ENCODE data around the gene RNU7-1.

Gene RNU7-1

GRCh38 chr12:6966351-6966750 lies 22.7 kb downstream of the RNU7-1 start:
- DNase-seq = no peak

- DNase-seq = no peak
These were observed 24.1 kb downstream of the RNU7-1 start for GRCh38 chr12:6967651-6968100.

GRCh38 chr12:6968426-6968825 lies 24.8 kb downstream of the RNU7-1 start:
- no peak for DNase-seq

GRCh38 chr12:6970096-6970527 lies 26.5 kb downstream of the RNU7-1 start:
- DNase-seq = no peak

- DNase-seq = no peak
These were observed 30.6 kb downstream of the RNU7-1 start for GRCh38 chr12:6974180-6974579.

- no peak for DNase-seq
These were observed 31.8 kb downstream of the RNU7-1 start for GRCh38 chr12:6975297-6976032.

- no peak for DNase-seq
These were observed 34.0 kb downstream of the RNU7-1 start for GRCh38 chr12:6977653-6978052.

GRCh38 chr12:6978188-6978587 lies 34.6 kb downstream of the RNU7-1 start:
- no peak for DNase-seq

GRCh38 chr12:6978611-6979011 lies 35.0 kb downstream of the RNU7-1 start:
- DNase-seq = no peak

GRCh38 chr12:6979021-6979420 lies 35.4 kb downstream of the RNU7-1 start:
- DNase-seq = no peak

GRCh38 chr12:6979453-6979852 lies 35.8 kb downstream of the RNU7-1 start:
- no peak for DNase-seq

- no peak for DNase-seq
These were observed 36.5 kb downstream of the RNU7-1 start for GRCh38 chr12:6980075-6980474.

- no peak for DNase-seq
These were observed 37.1 kb downstream of the RNU7-1 start for GRCh38 chr12:6980740-6981139.

GRCh38 chr12:6981152-6982052 lies 37.8 kb downstream of the RNU7-1 start:
- no peak for DNase-seq

GRCh38 chr12:6982532-6982931 lies 38.9 kb downstream of the RNU7-1 start:
- no peak for DNase-seq

GRCh38 chr12:6987956-6988553 lies 44.4 kb downstream of the RNU7-1 start:
- DNase-seq = no peak
